Measurements from ENCODE around the gene SORL1-AS1.
A peak's percentile ranks its signal among the peaks of the same experiment; 100 is the strongest.

Gene SORL1-AS1

GRCh38 chr11:121452609-121453150 lies at the start of gene SORL1-AS1:
Gene SORL1-AS1, minus strand, starts transcription at chr11:121452967.
- peak; percentile 58 for DNase-seq

GRCh38 chr11:121500717-121501116 lies 48.0 kb upstream of the SORL1-AS1 start:
- DNase-seq (no peak), ATAC-seq (ENCODE audit: low read depth in 2 of 2) (no peak)
- no peaks in the 10 kb centered on the region for H3K27me3 Mint-ChIP-seq
- H3K4me1 Mint-ChIP-seq, result peaks cover 28 to 62% (median 33%) of the 10 kb centered on the region in 3 donors
- peaks cover 43 to 55% of the 10 kb centered on the region in 2 donors for H3K36me3 Mint-ChIP-seq
- peaks cover 6 to 22% (median 9%) of the 10 kb centered on the region in 7 donors for H3K9me3 Mint-ChIP-seq
- H3K4me3 Mint-ChIP-seq, result no peak overlapping the region
- H3K27ac Mint-ChIP-seq, result no peak overlapping the region

More at GRCh38 chr11:121452609-121453150, at the start of gene SORL1-AS1:
- H3K9me3 Mint-ChIP-seq, result no peaks in the 10 kb centered on the region
- peak; percentile 69 to 71 for ATAC-seq (ENCODE audit: low read depth in 2 of 2)
- H3K27ac Mint-ChIP-seq, result peak within 1 kb of the TSS; percentile 92 to 100 (median 98)
- H3K27me3 Mint-ChIP-seq, result no peaks in the 10 kb centered on the region
- peaks cover 76 to 87% (median 85%) of the 10 kb centered on the region in 3 donors for H3K4me1 Mint-ChIP-seq
- H3K4me3 Mint-ChIP-seq, result peak within 1 kb of the TSS; percentile 93 to 99 (median 98)
- H3K36me3 Mint-ChIP-seq, result peaks cover 0 to 1% of the 10 kb centered on the region in 2 donors

GRCh38 chr11:121500275-121500674 lies 47.5 kb upstream of the SORL1-AS1 start:
- Mint-ChIP-seq H3K4me3 (no peak overlapping the region), H3K9me3 (peaks cover 4 to 17% (median 8%) of the 10 kb centered on the region in 7 donors), H3K27me3 (no peaks in the 10 kb centered on the region), H3K4me1 (peaks cover 33 to 65% (median 37%) of the 10 kb centered on the region in 3 donors), H3K36me3 (peaks cover 41 to 53% of the 10 kb centered on the region in 2 donors), H3K27ac (no peak overlapping the region)
- DNase-seq (no peak), ATAC-seq (ENCODE audit: low read depth in 2 of 2) (no peak)

GRCh38 chr11:121499405-121499804 lies 46.6 kb upstream of the SORL1-AS1 start:
- H3K27me3 Mint-ChIP-seq, result no peaks in the 10 kb centered on the region
- H3K36me3 Mint-ChIP-seq, result peaks cover 36 to 44% of the 10 kb centered on the region in 2 donors
- H3K4me1 Mint-ChIP-seq, result peaks cover 40 to 65% (median 46%) of the 10 kb centered on the region in 3 donors
- no peak for DNase-seq
- H3K4me3 Mint-ChIP-seq, result no peak overlapping the region
- ATAC-seq (ENCODE audit: low read depth in 2 of 2), result no peak
- H3K27ac Mint-ChIP-seq, result peak overlapping the region in 1 of 6 donors; percentile 84
- peaks cover 3 to 9% (median 6%) of the 10 kb centered on the region in 7 donors for H3K9me3 Mint-ChIP-seq

GRCh38 chr11:121497176-121497998 lies 44.6 kb upstream of the SORL1-AS1 start:
- ATAC-seq (ENCODE audit: low read depth in 2 of 2), result no peak
- peaks cover 36 to 42% of the 10 kb centered on the region in 2 donors for H3K36me3 Mint-ChIP-seq
- H3K27ac Mint-ChIP-seq, result peak overlapping the region in 1 of 6 donors; percentile 26
- H3K27me3 Mint-ChIP-seq, result no peaks in the 10 kb centered on the region
- peaks cover 53 to 80% (median 60%) of the 10 kb centered on the region in 3 donors for H3K4me1 Mint-ChIP-seq
- DNase-seq, result no peak
- H3K4me3 Mint-ChIP-seq, result peak overlapping the region in 3 of 8 donors; percentile 12 to 56 (median 20)
- H3K9me3 Mint-ChIP-seq, result peaks cover 2 to 8% (median 4%) of the 10 kb centered on the region in 7 donors

GRCh38 chr11:121494355-121495099 lies 41.8 kb upstream of the SORL1-AS1 start:
- peaks cover 26 to 27% of the 10 kb centered on the region in 2 donors for H3K36me3 Mint-ChIP-seq

GRCh38 chr11:121489823-121490222 lies 37.1 kb upstream of the SORL1-AS1 start:
- ATAC-seq (ENCODE audit: low read depth in 2 of 2), result no peak
- Mint-ChIP-seq H3K36me3 (peaks cover 18 to 34% of the 10 kb centered on the region in 2 donors), H3K9me3 (no peaks in the 10 kb centered on the region), H3K4me3 (no peak overlapping the region), H3K4me1 (peaks cover 65 to 74% (median 71%) of the 10 kb centered on the region in 3 donors), H3K27me3 (no peaks in the 10 kb centered on the region), H3K27ac (no peak overlapping the region)
- DNase-seq, result no peak

More at GRCh38 chr11:121494355-121495099, 41.8 kb upstream of the SORL1-AS1 start:
- ATAC-seq (ENCODE audit: low read depth in 2 of 2) (peak; percentile 97 to 99), DNase-seq (peak; percentile 71)
- Mint-ChIP-seq H3K27me3 (no peaks in the 10 kb centered on the region), H3K9me3 (no peaks in the 10 kb centered on the region), H3K4me1 (peaks cover 63 to 90% (median 68%) of the 10 kb centered on the region in 3 donors), H3K4me3 (peak overlapping the region; percentile 72 to 90 (median 86)), H3K27ac (peak overlapping the region in 5 of 6 donors; percentile 59 to 95 (median 86))

GRCh38 chr11:121488641-121489040 lies 35.9 kb upstream of the SORL1-AS1 start:
- H3K36me3 Mint-ChIP-seq, result peaks cover 25 to 44% of the 10 kb centered on the region in 2 donors
- no peak for DNase-seq
- peaks cover 0 to 3% (median 0%) of the 10 kb centered on the region in 7 donors for H3K9me3 Mint-ChIP-seq
- peaks cover 63 to 74% (median 71%) of the 10 kb centered on the region in 3 donors for H3K4me1 Mint-ChIP-seq
- ATAC-seq (ENCODE audit: low read depth in 2 of 2), result no peak
- H3K27ac Mint-ChIP-seq, result peak overlapping the region in 3 of 6 donors; percentile 29 to 82 (median 42)
- no peak overlapping the region for H3K4me3 Mint-ChIP-seq
- H3K27me3 Mint-ChIP-seq, result no peaks in the 10 kb centered on the region

- H3K27me3 Mint-ChIP-seq, result no peaks in the 10 kb centered on the region
- peaks cover 25 to 44% of the 10 kb centered on the region in 2 donors for H3K36me3 Mint-ChIP-seq
- H3K4me3 Mint-ChIP-seq, result no peak overlapping the region
- ATAC-seq (ENCODE audit: low read depth in 2 of 2), result no peak
- H3K9me3 Mint-ChIP-seq, result peaks cover 0 to 3% (median 0%) of the 10 kb centered on the region in 7 donors
- H3K4me1 Mint-ChIP-seq, result peaks cover 63 to 74% (median 71%) of the 10 kb centered on the region in 3 donors
- DNase-seq, result no peak
- H3K27ac Mint-ChIP-seq, result peak overlapping the region in 4 of 6 donors; percentile 29 to 82 (median 49)
These were observed 35.4 kb upstream of the SORL1-AS1 start for GRCh38 chr11:121488170-121488569.

GRCh38 chr11:121487191-121487590 lies 34.4 kb upstream of the SORL1-AS1 start:
- peaks cover 0 to 3% (median 0%) of the 10 kb centered on the region in 7 donors for H3K9me3 Mint-ChIP-seq
- no peaks in the 10 kb centered on the region for H3K27me3 Mint-ChIP-seq
- peak overlapping the region in 4 of 6 donors; percentile 24 to 78 (median 50) for H3K27ac Mint-ChIP-seq
- ATAC-seq (ENCODE audit: low read depth in 2 of 2), result no peak
- H3K36me3 Mint-ChIP-seq, result peaks cover 25 to 44% of the 10 kb centered on the region in 2 donors
- DNase-seq, result no peak
- H3K4me1 Mint-ChIP-seq, result peaks cover 68 to 82% (median 72%) of the 10 kb centered on the region in 3 donors
- H3K4me3 Mint-ChIP-seq, result no peak overlapping the region

GRCh38 chr11:121486054-121486453 lies 33.3 kb upstream of the SORL1-AS1 start:
- H3K27ac Mint-ChIP-seq, result no peak overlapping the region
- H3K4me3 Mint-ChIP-seq, result no peak overlapping the region
- no peaks in the 10 kb centered on the region for H3K27me3 Mint-ChIP-seq
- peaks cover 69 to 83% (median 70%) of the 10 kb centered on the region in 3 donors for H3K4me1 Mint-ChIP-seq
- ATAC-seq (ENCODE audit: low read depth in 2 of 2), result no peak
- DNase-seq, result no peak
- H3K9me3 Mint-ChIP-seq, result peaks cover 0 to 3% (median 0%) of the 10 kb centered on the region in 7 donors
- H3K36me3 Mint-ChIP-seq, result peaks cover 25 to 44% of the 10 kb centered on the region in 2 donors

- no peak for DNase-seq
- Mint-ChIP-seq H3K27ac (peak overlapping the region in 2 of 6 donors; percentile 12 to 47), H3K4me1 (peaks cover 66 to 83% (median 67%) of the 10 kb centered on the region in 3 donors), H3K36me3 (peaks cover 25 to 44% of the 10 kb centered on the region in 2 donors), H3K27me3 (no peaks in the 10 kb centered on the region), H3K4me3 (peak overlapping the region in 1 of 8 donors; percentile 28), H3K9me3 (peaks cover 0 to 3% (median 0%) of the 10 kb centered on the region in 7 donors)
- ATAC-seq (ENCODE audit: low read depth in 2 of 2), result no peak
These were observed 32.4 kb upstream of the SORL1-AS1 start for GRCh38 chr11:121485216-121485615.

Measured in naive B cell (primary cell).